SHP77 (cell line): ENCODE data around the gene ZNF267.
"Not testable (repeated sequence)": the region's sequence is repeated elsewhere in the genome, so short reads cannot be mapped to it uniquely, and the experiment has no call there.

Source experiments
- DNase-seq, 2 experiments: peaks; one replicate each; lab custom pipeline; 2025; lab: John Stamatoyannopoulos, UW

Gene ZNF267

DNA sequence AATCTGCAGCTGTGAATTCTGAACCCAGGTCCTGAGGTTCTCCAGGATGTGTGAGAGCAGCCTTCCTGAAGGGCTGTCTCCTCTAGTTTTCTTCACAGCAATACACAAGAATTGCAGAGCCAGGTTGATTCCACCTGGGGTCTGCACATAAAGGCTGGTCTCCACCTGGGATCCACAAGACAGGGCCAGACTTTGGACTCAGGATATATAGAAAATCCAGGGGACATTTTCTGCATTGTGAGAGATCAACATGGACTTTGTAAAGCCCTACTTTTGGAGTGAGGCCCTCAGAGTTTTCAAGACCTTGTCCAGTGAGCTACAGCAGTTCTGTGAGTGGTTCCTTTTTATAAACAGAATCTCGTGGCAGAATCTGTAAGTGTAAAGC, 6.3 kb downstream of the ZNF267 start:
- DNase-seq = no peak

DNA sequence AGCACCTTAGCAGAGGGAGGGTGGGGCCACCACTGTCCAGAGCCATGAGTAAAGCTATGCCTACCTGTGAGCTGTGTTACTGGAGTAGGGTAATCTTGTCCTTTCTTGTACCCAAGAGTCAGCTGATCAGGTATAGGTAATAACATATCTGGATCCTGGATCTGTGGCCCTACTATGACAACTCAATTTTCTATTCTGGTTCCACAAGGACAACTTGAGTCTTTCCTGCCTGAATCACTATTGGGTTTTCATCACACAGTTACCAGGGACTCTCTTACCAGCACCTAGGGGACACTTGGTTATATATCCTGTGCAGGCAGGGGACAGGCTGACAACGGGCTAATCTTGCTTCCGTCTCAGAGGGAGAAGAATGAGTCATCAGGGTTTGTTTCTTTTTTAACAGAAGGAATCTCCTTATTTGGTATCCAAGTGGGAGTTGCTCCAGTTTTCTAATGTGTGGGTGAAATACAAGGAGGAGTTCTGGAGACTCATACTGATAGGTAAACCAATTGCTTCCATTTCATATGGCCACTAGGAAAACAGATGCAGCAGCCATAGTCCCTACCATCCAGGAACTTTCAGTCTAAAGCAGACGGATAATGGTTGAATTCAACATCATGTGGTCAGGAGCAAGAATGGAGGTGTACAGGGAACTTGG, 6.8 kb downstream of the ZNF267 start:
- DNase-seq = no peak

GRCh38 chr16:31886227-31886626, 12.6 kb downstream of the ZNF267 start:
- no peak for DNase-seq

DNA sequence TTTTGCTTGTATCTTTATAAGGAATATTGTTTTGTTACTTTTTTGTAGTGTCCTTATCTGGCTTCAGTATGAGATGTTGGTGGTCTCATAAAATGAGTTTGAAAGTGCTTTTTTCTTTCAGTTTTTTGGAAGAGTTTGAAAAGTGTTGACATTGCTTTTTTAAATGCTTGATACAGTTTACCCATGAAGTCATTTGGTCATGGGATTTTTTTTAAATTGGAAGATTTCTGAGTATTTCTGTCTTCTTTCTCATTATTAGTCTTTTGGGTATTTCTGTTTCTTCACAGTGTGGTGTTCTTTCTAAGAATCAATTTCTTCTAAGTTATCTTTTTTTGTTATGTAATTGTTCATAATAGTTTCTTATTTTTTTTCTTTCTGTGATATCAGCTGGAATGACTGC, 15.1 kb downstream of the ZNF267 start:
- DNase-seq = no peak

DNA sequence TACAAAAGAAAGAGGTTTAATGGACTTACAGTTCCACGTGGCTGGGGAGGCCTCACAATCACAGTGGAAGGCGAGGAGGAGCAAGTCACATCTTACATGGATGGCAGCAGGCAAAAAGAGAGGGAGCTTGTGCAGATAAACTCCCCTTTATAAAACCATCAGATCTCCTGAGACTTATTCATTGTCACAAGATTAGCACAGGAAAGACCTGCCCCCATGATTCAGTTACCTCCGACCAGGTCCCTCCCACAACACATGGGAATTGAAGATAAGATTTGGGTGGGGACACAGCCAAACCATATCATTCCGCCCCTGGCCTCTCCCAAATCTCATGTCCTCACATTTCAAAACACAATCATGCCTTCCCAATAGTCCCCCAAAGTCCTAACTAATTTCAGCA, 18.5 kb downstream of the ZNF267 start:
- not testable (repeated sequence) for DNase-seq

DNA sequence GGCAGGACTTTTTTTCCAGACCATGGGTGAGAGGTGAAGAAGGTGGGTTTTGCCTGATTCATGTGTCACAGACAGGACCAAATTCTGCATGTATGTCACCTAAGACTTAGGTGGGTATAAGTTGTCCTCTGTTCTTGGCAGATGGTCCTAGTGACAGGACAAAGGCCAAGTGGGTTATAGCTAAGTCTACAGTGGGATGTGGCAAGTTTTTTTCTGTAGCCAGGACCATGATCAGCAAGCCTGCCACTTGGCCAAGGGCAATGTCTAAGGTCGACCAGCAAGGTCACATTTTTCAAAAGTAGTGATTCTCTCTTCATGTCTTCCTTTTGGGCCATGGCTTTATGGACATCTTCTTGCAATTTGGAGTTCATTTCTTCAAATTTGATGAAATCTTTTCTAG, 20.2 kb downstream of the ZNF267 start:
- DNase-seq = no peak

GRCh38 chr16:31897283-31897682, 23.7 kb downstream of the ZNF267 start:
- no peak for DNase-seq

- DNase-seq = no peak
Observed at GRCh38 chr16:31899505-31899904, 25.9 kb downstream of the ZNF267 start.

- not testable (repeated sequence) for DNase-seq
Observed at GRCh38 chr16:31904571-31904970, 31.0 kb downstream of the ZNF267 start.

- DNase-seq = no peak
Observed at GRCh38 chr16:31913668-31914067, 40.1 kb downstream of the ZNF267 start.

DNA sequence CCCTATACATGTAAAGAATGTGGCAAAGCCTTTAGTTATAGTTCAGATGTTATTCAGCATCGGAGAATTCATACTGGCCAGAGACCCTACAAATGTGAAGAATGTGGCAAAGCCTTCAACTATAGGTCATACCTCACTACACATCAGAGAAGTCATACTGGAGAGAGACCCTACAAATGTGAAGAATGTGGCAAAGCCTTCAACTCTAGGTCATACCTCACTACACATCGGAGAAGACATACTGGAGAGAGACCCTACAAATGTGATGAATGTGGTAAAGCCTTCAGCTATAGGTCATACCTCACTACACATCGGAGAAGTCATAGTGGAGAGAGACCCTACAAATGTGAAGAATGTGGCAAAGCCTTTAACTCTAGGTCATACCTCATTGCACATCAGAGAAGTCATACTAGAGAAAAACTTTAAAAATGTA, 42.5 kb downstream of the ZNF267 start:
- no peak for DNase-seq

DNA sequence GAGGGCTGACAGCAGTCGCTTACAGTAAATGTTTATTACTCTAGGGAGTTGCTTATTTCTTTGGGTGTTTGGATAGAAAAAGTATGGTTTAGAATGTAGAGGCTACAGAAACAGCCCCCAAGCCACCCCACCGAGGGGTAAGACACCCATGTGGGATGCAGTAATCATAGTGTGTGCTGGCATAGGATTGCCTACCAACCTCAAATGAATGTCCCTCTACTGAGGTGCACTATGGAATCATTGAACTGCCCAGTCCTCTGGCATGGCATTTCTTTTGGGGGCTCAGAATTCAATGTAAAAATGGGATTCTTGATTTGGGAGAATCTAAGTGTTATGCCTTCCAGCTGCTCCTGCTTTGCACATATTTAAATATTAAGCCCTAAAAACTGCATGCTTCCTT, 46.8 kb downstream of the ZNF267 start:
- no peak for DNase-seq

- DNase-seq = not testable (repeated sequence)
Observed at GRCh38 chr16:31951806-31952205, 78.2 kb downstream of the ZNF267 start.

- not testable (repeated sequence) for DNase-seq
Observed at GRCh38 chr16:31952206-31952605, 78.6 kb downstream of the ZNF267 start.

DNA sequence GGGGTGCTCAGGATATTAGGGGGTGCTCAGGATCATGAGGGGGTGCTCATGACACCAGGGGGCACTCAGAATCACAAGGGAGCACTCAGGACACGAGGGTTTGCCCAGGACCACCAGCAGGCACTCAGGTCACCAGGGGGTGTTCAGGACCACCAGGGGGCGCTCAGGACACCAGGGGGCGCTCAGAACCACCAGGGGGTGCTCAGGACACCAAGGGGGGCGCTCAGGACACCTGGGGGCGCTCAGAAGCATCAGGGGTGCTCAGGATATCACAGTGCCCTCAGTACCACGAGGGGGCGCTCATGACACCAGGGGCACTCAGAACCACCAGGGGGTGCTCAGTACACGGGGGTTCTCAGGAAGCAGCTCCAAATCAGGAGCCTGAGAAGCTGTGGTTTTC, 82.6 kb downstream of the ZNF267 start:
- DNase-seq = not testable (repeated sequence)

DNA sequence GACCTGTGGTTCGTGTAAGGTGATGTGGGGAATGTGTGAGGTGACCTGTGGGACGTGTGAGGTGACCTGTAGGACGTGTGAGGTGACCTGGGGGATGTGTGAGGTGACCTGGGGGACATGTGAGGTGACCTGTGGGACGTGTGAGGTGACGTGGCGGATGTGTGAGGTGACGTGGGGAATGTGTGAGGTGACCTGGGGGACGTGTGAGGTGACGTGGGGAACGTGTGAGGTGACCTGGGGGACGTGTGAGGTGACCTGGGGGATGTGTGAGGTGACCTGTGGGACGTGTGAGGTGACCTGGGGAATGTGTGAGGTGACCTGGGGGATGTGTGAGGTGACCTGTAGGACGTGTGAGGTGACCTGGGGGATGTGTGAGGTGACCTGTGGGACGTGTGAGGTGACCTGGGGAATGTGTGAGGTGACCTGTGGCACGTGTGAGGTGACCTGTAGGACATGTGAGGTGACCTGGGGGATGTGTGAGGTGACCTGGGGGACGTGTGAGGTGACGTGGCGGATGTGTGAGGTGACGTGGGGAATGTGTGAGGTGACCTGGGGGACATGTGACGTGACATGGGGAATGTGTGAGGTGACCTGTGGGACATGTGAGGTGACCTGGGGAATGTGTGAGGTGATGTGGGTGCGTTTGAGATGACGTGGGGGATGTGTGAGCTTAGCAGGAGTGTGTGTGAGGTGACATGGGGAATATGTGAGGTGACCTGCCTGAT, 86.7 kb downstream of the ZNF267 start:
- DNase-seq = not testable (repeated sequence)
